ENCODE data around the gene TMEM45A.

DNA sequence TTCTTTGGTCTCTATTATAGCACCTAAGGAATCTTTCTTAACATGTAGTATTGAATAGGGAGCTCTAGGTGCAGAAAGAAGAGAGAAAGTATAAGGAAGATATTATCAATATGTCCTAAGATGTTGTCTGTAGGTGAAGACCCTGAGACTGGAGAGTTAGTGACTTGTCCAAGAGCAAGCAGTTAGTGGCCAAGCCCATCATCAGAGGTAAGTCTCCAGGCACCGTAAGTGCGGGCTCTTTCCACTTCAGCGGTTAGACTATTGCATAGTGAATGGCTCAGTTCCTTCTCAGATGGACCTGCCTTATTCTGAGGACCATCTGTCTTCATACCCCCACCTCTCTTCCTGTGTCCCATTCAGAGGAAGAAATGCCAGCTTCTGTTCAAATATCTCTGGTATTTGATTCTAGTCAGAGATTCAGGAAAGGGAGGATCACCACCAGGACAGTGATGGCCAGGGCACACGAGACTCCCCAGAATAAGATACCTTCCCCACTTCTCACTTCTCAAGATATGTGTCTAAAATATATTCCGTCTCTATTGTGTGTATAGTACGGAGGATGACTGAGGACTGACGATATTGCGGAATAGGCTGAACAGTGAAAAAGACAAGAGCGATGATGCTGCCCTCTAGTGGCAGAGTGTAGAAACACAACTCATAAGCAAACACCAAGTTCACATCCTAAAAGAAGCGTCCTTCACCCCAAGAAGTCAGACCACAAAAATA, 97.9 kb downstream of the TMEM45A start:
- TF ChIP-seq POLR2A (IDR thresholded peaks at IDR 0.05; ENCODE audit: low read length): no peak
- no peak for TF ChIP-seq GATA1 (IDR thresholded peaks at IDR 0.05; ENCODE audit: low read depth, low read length)
